Medulla oblongata (tissue), 1 donor: Measurements from ENCODE around the gene RPAIN.

Source experiments
- DNase-seq: peaks from one replicate; pipeline ENCODE4 v3.0.0-alpha.2; 2015; ENCODE audit errors: extremely low spot score

RPAIN gene, protein sequence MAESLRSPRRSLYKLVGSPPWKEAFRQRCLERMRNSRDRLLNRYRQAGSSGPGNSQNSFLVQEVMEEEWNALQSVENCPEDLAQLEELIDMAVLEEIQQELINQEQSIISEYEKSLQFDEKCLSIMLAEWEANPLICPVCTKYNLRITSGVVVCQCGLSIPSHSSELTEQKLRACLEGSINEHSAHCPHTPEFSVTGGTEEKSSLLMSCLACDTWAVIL

DNA sequence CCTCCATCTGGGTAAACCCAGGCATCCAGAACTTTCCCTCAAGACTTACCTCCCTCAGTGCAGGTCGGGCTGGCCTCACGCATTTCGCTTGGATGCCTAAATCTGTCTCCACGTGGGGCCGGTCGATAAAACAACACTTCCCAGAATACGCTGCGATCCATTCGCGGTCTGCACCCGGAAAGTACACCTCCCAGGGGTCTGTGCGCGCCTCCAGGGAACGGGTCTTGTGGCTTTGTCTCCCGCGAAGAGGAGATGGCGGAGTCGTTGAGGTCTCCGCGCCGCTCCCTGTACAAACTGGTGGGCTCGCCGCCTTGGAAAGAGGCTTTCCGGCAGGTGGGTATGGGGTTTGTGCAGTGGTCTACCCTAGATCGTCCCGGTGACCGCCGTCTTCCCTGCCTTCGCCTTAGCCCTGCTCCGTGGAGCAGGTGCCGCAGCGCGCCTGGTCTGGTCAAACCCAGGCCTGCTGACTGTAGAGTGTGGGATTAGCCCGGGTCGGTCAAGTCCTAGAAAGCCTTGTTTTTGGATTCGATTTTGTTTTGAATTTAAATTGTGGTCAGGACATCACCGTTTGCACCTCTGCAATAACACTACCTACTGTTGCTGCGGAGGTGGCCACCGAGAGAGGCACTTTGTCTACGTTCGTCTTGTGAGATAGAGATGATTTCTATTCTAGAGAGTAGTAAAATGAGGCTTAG lies at the start of gene RPAIN:
Gene RPAIN, plus strand, starts transcription at position 224 of the 695 bp plus-strand sequence. Its CDS starts 29 bp downstream, at position 253.
- peak; percentile 94 for DNase-seq

DNA sequence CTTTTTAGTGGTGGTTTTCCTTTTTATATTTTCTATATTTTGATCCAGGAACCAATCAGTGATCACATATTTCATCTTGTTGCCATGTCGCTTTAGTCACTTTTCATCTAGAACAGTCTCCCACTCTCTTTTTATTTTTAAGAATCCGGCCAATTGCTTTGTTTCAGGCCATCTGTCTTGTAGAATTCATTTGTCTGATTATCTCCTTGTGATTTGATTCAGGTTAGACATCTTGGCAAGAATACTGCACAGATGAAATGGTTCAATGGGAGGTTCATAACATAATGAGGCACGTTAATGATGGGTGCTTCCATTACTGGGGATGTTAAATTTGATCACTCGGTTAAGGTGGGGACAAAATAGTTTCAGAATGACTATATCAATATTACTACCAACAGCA lies 49.6 kb upstream of the RPAIN start:
- no peak for DNase-seq

- DNase-seq, result no peak
Observed at GRCh38 chr17:5373112-5373511, 46.9 kb upstream of the RPAIN start.

DNA sequence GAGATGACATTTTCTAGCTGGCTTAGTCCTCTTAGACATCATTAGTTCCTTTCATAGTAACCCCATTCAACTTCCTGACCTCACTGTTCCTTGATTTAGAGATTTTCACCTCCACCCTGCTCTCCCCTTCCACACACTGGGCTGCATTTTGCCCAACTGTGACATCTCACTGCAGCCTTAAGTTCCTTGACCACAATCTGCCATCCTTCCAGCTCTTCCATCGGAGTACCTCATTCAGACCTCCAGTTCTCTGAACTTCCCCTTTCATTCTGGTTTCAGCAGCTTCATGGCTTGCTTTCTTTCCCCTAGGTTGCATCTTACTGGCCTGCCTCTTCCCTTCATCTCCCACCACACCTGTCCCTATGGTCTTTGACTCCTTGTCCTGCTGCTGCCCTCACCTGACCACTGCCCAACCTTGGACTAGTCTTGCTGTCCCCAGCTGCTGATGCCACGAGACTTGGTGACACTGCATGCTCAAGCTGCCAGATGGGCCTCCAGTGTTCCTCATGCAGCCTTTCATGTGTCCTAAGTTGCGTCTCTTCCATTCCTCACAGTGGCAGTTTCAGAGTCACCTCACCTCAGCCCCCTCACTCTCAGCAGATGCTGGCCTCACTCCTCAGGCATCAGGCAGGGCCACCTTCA lies 41.3 kb upstream of the RPAIN start:
- no peak for DNase-seq

DNA sequence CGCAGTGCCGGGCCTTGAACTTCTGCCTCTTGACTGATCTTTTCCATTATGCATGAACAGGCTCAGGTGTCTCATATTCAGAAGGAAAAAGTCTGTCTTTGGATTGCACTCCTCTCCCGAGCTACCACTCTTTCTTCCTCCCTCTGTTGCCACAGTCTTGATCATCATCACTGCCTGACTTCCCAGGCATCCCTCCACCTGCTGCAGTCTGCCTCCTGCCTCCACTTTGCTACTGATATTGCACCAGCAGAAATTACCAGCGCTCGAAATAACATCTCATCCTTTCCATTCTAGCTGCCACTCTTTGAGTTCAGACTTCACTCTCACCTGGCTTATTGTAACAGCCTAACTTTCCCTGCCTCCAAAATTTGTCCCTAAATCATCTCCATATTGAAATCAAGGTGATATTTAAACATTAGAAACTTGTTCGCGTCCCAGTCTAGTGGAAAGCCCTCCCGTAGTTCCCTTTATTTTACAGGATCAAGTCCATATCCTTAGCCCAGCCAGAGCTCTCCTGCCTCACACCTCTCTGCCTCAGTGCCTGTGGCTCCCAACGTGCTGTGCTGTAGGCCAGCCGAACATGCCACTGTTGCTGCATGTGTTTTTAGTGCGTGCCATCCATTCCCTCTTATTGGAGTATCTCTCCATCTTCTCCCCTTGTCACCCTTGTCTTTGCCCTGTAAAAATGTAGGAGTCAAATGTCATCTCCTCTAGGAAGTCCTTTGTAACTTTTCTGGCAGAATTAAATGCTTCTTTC lies 40.5 kb upstream of the RPAIN start:
- no peak for DNase-seq

DNA sequence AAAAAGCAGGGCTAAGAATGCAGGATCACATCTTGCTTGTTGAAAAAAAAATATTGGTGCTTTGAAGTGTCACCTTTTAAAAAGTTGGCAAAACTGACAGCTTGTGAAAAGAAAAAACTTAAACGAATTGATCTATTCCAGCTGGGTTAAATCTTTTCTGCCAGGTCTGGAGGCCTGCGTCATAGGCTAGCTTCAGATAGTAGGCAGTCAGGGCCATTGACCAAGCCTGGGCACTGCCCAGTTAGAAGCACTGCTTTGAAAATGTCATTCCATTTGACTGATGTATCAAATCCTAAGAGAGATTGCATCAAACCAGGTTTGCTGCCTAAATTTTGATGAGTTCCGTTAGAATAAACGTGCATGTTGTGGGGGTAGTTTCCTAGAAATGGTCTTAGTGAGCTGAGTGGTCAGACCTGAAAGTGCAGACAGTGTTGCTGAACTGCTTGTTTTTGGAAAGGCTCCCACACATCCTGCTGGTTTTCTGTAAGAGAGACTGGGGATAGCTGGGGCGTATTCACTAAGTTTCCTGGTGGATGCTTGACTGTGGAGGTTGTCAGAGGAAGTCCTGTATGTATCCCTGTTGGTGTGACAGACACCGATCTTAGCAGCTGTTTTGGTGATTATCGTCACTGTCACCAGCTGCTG lies 39.4 kb upstream of the RPAIN start:
- DNase-seq, result no peak

DNA sequence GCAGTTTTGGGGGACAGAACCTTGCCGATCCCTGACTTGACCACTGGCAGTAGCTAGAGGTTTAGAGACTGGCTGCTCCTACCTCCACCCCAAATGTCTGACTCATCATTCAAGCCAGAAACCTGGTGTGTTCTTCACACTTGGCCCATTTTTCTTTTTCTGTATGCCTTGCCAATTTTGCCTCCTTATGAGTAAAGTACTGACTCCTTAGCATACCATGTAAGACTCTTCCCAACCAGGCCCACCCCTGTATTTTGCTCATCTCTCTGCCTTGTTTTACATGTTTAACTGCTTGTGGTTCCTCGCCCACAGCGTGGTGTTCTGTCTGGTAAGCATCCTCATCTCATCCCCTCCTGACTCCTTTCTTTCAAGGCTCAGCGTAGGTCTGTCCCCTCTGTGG lies 38.4 kb upstream of the RPAIN start:
- no peak for DNase-seq

DNA sequence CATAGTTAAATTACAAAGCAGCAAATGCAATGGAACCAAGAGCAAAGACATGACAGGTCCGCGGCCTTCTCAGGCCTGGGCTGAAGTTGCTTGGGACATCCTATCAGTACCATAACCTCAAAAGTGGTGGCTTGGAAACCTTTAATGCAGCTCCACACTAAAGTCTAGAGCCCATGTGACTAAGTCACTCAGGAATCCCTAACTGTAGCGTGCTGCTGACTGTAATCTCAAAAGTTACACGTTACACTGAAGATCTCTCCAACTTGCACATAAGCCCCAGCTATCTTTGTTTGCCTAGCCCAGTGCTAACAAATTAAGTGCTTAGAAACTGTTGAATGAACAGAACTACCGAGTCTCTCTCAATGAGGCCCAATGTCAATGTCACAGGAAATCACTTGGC lies 28.3 kb upstream of the RPAIN start:
- DNase-seq, result no peak

DNA sequence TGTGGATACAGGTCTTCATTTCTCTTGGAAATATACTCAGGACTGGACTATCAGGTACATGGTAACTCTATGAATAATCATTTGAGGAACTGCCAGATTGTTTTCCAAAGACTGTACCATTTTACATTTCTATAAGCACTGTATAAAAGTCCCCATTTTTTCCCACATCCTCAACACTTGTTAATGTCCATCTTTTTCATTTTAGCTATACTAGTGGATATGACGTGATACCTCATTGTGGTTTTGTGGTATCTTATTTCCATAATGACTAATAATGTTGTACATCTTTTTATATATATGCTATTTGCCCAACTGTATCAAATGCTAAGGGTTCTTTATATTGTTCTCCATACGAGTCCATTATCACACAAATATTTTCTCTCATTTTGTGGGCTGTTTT lies 23.4 kb upstream of the RPAIN start:
- no peak for DNase-seq

DNA sequence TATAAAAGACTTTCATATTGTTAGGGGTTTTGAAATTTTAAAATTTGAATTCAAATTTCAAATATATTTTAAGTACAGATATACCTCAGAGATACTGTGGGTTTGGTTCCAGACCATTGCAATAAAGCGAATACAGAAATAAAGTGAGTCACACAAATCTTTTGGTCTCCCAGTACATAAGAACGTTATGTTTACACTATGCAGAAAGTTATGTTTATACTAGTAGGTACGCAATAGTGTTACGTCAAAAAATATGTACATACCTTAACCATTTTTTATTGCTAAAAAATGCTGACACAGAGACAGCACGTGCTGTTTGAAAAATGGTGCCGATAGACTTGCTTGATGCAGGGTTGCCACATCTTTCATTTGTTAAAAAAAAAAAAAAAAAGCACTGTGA lies 20.2 kb upstream of the RPAIN start:
- DNase-seq, result no peak

DNA sequence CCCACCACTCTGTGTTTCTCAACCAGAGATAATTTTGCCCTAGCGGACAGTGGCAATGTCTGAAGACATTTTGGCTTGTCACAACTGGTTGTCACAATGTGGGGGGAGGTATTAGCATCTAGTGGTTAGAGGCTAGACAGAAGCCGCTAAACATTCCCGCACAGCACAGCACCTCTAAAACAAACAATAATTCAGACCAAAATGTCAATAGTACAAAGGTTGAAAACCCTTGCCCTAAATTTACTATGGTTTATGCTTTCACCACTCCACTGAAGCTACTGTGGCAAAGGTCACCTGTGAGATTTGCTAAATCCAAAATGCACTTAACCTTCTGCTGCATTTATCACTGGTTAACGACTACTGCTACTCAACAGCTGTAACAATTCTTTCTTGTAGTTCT lies 14.6 kb upstream of the RPAIN start:
- no peak for DNase-seq

DNA sequence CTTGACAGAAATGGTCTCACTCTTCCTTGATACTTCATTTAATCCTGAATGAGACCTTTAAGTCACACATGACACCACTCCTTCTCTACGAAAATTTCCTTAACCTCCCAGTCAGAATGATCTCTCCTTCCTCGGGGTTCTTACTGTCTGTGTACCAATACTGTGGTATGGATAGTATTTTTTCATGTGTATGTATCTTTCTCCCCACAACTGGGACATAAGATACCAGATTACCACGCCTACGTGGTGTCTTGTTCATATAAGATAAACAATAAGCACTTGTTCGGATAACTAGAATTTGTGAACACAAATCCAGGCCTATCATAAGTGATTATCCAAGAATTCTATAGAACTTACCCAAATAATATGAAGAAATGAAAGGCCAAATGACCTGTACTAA lies 11.8 kb upstream of the RPAIN start:
- DNase-seq, result no peak

DNA sequence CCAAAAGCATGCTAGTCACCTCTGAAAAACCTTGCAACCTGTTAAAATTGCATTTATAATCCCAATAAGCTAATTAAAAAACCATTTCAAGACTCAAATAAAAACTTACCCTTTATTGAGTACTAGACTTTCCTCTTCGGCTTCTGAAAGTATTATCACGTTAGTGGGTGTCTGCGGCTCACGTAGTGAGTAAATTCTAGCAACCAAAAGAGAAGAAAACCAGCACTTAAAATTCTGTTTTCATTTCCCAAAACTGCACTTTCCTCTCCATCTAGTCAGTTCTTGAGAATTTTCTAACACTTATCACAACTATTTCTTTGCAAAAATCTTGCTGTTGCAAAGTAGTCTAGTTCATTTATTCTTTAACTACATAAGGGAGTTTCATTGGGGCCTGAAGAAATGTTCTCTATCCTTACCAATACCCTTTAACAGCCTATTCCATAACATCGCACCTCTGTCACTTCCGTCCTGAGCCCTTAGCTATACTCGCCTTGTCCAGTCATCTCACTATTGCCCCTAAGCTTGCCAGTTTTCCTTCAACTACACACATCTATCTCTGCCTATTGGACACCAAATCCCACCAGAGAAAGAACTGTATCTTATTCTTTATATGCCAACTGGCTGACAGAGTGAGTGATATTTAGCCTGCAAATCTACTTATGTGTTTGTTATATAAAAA lies 9.2 kb upstream of the RPAIN start:
- DNase-seq, result no peak

GRCh38 chr17:5413682-5414081 lies 6.3 kb upstream of the RPAIN start:
- no peak for DNase-seq

- DNase-seq, result no peak
Observed at GRCh38 chr17:5416901-5417300, 3.1 kb upstream of the RPAIN start.

- peak; percentile 34 for DNase-seq
Observed at GRCh38 chr17:5418858-5419355, 1.1 kb upstream of the RPAIN start.

GRCh38 chr17:5419356-5419958 lies 525 bp upstream of the RPAIN start, which contains the start of gene NUP88:
Gene NUP88, minus strand, starts transcription at chr17:5419662. Its CDS starts 12 bp downstream, at chr17:5419650.
- peak; percentile 99 for DNase-seq

DNA sequence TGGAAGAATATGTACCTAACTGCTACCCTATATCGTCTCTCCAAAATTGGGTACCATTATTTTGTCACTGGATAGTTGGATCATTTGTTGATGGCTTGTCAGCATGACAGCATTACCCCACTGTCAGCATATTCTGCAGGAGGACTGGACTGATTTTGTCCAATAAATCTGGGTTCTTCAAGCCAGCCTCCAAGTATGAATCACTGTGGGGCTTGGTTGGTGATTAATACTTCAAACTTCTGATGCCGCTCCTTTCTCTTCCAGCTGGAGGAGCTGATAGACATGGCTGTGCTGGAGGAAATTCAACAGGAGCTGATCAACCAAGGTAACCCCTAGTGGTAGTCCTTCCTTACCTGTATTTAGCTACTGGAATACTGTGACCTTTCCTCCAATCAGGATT lies 2.5 kb downstream of the RPAIN start:
- DNase-seq, result no peak

DNA sequence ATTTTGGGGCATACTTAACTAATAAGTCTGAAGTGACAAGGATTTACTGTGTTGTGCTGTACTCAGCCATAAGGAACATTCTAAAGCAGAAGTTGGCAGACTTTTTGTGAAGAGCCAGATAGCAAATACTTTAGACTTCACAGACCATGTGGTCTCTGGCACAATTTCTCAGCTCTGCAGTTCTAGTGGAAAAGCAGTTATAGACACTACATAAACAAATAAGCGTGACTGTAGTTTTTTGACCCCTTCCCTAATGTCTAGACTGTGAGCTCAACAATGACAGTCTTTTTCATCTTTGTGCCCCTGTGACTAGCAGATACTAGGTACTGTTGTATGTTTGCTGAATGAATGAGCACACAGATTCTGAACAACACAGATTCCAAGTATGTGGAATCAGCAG lies 4.9 kb downstream of the RPAIN start:
- DNase-seq, result no peak

DNA sequence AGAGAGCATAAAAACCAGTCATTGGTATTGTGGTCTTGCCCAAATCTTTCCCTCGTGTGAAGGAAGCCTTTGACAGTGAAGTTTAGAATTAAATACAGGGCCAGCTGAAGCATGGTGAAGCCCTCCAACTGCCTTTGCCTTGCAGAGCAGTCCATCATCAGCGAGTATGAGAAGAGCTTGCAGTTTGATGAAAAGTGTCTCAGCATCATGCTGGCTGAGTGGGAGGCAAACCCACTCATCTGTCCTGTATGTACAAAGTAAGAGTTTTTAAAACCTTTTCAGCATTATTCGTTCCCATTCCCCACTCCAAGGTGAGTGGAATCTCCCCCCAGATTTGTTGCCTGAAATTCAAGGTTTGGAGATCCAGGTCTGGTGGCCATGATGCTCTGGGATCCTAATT lies 5.8 kb downstream of the RPAIN start:
- no peak for DNase-seq
